ENCODE results near the gene CARD9.

Gene CARD9

DNA sequence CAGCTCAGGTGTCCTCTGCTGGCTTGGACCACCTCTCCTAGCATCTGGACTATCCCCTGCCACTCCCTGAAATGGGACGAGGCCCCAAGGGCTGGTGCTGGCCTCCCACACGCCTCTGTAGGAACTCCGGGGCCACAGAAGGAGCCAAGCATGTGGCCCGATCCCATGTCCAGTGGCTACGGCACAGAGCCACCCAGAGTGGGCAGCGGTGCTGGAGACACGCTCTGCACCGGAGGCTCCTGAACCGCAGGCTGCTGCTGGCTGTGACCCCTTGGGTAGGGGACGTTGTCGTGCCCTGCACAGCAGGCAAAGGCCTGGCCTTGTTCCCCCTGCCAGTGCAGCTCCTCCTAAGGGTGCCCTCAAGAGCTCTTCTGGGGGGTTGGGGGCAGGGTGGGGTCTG, 6.4 kb upstream of the CARD9 start:
- Mint-ChIP-seq H3K9me3 (no peaks in the 10 kb centered on the region), H3K27me3 (no peaks in the 10 kb centered on the region), H3K36me3 (ENCODE audit: low read depth) (peaks cover 16% of the 10 kb centered on the region), H3K4me3 (no peak overlapping the region), H3K4me1 (peaks cover 4% of the 10 kb centered on the region), H3K27ac (no peak overlapping the region)
- DNase-seq (no peak), ATAC-seq (no peak)

- H3K4me3 Mint-ChIP-seq: no peak overlapping the region
- H3K36me3 Mint-ChIP-seq (ENCODE audit: low read depth): peaks cover 14% of the 10 kb centered on the region
- ATAC-seq (no peak), DNase-seq (no peak)
- no peak overlapping the region for H3K27ac Mint-ChIP-seq
- H3K9me3 Mint-ChIP-seq: no peaks in the 10 kb centered on the region
- no peaks in the 10 kb centered on the region for H3K27me3 Mint-ChIP-seq
- no peaks in the 10 kb centered on the region for H3K4me1 Mint-ChIP-seq
These were observed 5.9 kb upstream of the CARD9 start for GRCh38 chr9:136379401-136379800.

DNA sequence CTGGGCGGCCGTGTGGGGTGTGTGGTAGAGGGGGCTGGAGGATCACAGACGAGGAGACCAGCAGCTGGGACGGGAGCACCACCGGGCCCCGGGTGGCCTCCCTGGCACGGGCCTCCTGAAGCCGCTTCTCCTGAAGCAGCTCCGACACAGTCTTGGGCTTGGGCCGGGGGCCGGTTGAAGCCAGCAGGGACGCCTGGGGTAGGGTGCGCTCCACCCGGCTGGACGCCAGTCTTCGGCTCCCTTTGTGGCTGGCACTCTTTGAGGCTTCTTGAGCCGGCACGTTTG, 5.5 kb upstream of the CARD9 start:
- Mint-ChIP-seq H3K36me3 (ENCODE audit: low read depth) (peaks cover 9% of the 10 kb centered on the region), H3K4me3 (no peak overlapping the region), H3K27ac (no peak overlapping the region), H3K27me3 (no peaks in the 10 kb centered on the region), H3K4me1 (no peaks in the 10 kb centered on the region), H3K9me3 (no peaks in the 10 kb centered on the region)
- DNase-seq: no peak
- ATAC-seq: no peak

DNA sequence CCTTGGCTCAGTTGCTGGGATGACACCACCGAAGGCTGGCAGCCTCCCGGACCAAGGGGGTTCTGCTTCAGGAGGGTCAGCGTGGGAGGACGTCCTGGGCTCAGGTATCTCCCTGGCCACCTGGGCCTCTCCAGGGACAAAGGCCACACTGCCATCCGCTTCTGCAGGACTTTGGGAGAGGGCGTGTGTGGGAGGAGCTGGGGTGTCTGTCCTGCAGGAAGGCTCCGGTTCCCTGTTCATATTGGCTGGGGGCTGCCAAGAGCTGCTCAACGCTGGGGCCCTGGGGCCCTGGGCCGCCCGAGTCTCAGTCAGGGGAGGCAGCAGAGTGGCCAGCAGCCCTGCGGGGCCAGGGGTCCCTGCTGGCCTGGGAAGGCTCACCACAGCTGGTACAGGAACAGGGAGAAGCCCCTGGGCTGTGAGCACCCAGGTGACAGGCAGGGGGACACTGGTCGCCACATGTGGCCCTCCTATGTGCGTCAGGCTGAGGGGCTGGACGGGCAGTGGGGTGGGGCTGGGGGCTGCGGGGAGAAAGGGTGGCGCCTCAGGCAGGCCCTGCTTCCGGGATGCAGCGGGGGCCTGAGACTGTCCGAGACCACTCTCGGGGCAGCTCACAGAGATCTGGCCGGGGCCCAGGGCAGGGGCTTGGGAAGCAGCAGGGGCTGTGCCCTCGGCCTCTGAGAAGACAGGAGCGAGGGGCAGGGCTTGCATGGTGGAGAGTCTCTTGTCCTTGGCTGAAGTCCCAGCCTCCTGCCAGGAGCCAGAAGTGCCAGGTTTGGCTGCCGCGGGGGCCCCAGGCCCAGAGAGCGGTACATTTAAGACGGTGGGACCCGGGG, 4.9 kb upstream of the CARD9 start:
- H3K27ac Mint-ChIP-seq: no peak overlapping the region
- H3K27me3 Mint-ChIP-seq: no peaks in the 10 kb centered on the region
- DNase-seq (no peak), ATAC-seq (no peak)
- H3K4me1 Mint-ChIP-seq: no peaks in the 10 kb centered on the region
- H3K36me3 Mint-ChIP-seq (ENCODE audit: low read depth): peaks cover 7% of the 10 kb centered on the region
- H3K4me3 Mint-ChIP-seq: no peak overlapping the region
- H3K9me3 Mint-ChIP-seq: no peaks in the 10 kb centered on the region

DNA sequence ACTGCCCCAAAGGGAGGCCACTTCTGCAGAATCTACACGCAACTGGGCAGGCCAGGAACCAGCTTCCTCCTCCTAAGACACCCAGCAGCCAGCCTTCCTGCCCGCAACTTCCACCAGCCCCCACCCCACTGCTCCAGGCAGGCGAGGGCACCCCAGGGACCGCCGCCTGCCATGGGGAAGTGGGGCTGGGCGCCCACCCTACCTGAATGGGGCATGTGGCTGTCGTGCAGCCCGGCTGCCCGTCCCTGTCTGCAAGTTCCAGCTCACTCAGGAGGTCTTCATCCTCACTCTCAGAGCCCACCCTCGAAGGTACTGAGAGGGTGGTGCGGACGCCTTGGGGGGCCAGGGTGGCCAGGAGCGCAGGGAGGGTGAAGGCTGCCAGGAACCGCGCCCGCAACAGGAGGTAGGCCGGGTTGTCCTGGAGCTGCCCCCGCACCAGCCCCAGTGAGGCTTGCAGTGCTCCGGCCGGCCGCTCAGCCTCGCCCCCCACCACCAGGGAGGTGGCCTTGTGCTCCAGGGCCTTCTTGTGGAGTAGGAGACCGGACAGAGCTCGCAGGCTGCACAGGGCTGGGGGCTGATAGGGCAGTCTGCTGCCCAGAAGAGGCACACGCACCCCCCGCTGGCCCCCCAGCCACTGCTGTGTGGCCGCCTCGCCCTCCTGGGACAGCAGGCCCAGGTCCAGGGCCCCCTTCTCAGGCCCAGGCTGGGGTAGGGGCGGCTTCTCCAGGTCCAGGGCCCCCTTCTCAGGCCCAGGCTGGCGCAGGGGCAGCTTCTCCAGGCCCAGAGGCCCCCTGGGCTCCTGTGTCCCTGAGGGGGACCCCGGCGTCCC, 4.1 kb upstream of the CARD9 start:
- H3K4me1 Mint-ChIP-seq: peaks cover 3% of the 10 kb centered on the region

GRCh38 chr9:136376457-136376856, 3.0 kb upstream of the CARD9 start:
- no peaks in the 10 kb centered on the region for H3K9me3 Mint-ChIP-seq
- no peak overlapping the region for H3K27ac Mint-ChIP-seq
- H3K36me3 Mint-ChIP-seq (ENCODE audit: low read depth): peaks cover 5% of the 10 kb centered on the region
- no peak for DNase-seq
- H3K4me1 Mint-ChIP-seq: peaks cover 3% of the 10 kb centered on the region
- no peak for ATAC-seq
- no peaks in the 10 kb centered on the region for H3K27me3 Mint-ChIP-seq
- no peak overlapping the region for H3K4me3 Mint-ChIP-seq

More for the DNA sequence above, 4.1 kb upstream of the CARD9 start:
- Mint-ChIP-seq H3K27ac (no peak overlapping the region), H3K9me3 (no peaks in the 10 kb centered on the region), H3K36me3 (ENCODE audit: low read depth) (peaks cover 7% of the 10 kb centered on the region), H3K27me3 (no peaks in the 10 kb centered on the region), H3K4me3 (no peak overlapping the region)
- DNase-seq (no peak), ATAC-seq (no peak)

DNA sequence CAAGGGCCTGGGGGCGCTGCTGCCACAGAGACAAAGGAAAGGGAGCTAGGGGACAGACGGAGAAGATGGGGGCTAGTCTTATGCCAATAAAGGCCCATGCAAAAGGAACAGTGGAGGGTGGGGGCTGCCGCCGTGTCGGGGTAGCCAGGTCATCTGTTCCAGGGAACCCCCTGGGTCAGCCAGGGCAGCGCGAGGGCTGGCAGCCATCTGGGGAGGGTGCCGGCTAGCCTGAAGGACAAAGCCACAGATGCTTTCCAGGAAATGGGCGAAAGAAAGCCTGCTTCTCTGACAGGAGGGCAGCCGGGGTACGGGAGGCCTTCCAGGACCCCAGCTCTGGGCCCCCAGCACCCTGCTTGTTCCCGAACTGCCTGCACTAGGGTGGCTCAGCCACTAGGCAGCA, 1.6 kb upstream of the CARD9 start:
- Mint-ChIP-seq H3K27me3 (no peaks in the 10 kb centered on the region), H3K36me3 (ENCODE audit: low read depth) (peaks cover 2% of the 10 kb centered on the region), H3K27ac (no peak overlapping the region), H3K9me3 (no peaks in the 10 kb centered on the region), H3K4me3 (no peak overlapping the region), H3K4me1 (peaks cover 3% of the 10 kb centered on the region)
- ATAC-seq: no peak
- DNase-seq: no peak

DNA sequence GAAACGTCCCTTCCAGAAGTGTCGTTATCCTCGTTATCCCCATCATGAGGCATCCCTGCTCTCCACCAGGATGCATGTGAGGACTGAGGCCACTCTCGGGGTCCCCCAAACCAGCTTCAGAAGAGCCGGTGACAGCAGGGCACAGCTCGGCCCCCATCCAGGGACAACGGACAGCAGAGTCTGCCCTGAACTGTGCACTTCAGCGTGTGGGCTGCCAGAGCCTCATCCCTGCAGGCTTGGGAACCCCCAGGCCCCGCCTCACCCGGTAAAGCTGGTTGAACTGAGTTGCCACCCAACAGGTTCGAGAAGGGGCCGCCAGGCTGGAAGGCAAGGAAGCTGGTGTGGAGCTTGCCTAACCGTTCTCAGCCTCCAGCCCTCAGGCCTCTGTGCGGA, 710 bp upstream of the CARD9 start:
- Mint-ChIP-seq H3K9me3 (no peaks in the 10 kb centered on the region), H3K27me3 (no peaks in the 10 kb centered on the region), H3K36me3 (ENCODE audit: low read depth) (peaks cover 2% of the 10 kb centered on the region), H3K4me3 (no peak overlapping the region), H3K27ac (no peak overlapping the region), H3K4me1 (peaks cover 3% of the 10 kb centered on the region)
- DNase-seq: no peak
- ATAC-seq: no peak

GRCh38 chr9:136372561-136373299, 739 bp downstream of the CARD9 start:
- Mint-ChIP-seq H3K9me3 (no peaks in the 10 kb centered on the region), H3K36me3 (ENCODE audit: low read depth) (peaks cover 2% of the 10 kb centered on the region), H3K4me3 (peak overlapping the region; percentile 52), H3K4me1 (peaks cover 3% of the 10 kb centered on the region), H3K27me3 (no peaks in the 10 kb centered on the region), H3K27ac (no peak overlapping the region)
- ATAC-seq (no peak), DNase-seq (peak; percentile 20)

GRCh38 chr9:136372006-136372405, 1.5 kb downstream of the CARD9 start:
- Mint-ChIP-seq H3K27ac (no peak overlapping the region), H3K36me3 (ENCODE audit: low read depth) (peaks cover 2% of the 10 kb centered on the region), H3K4me1 (peaks cover 3% of the 10 kb centered on the region), H3K27me3 (no peaks in the 10 kb centered on the region), H3K4me3 (no peak overlapping the region), H3K9me3 (no peaks in the 10 kb centered on the region)
- no peak for DNase-seq
- ATAC-seq: no peak

DNA sequence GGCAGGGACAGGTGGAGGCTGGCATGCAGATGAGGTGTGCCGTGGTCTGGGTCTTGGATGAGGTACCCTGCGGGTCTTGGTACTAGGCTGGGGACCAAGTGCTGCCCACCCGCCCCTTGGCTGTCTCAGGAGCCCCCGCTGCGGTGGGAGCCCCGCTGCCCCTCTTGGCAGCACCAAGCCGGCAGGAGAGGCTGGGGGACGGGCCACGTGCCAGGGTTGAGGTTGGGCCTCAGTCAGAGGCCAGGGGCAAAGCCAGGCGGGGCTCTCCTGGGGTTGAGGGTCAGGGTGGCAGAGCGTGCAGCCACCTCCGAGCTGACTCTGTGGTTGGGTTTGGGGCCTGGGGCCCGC, 2.0 kb downstream of the CARD9 start:
- Mint-ChIP-seq H3K4me1 (peaks cover 3% of the 10 kb centered on the region), H3K27ac (no peak overlapping the region), H3K4me3 (no peak overlapping the region), H3K36me3 (ENCODE audit: low read depth) (peaks cover 2% of the 10 kb centered on the region), H3K27me3 (no peaks in the 10 kb centered on the region), H3K9me3 (no peaks in the 10 kb centered on the region)
- ATAC-seq (no peak), DNase-seq (no peak)

GRCh38 chr9:136370687-136371532, 2.6 kb downstream of the CARD9 start:
- H3K4me1 Mint-ChIP-seq: peaks cover 3% of the 10 kb centered on the region
- no peaks in the 10 kb centered on the region for H3K9me3 Mint-ChIP-seq
- H3K27me3 Mint-ChIP-seq: no peaks in the 10 kb centered on the region
- no peak overlapping the region for H3K27ac Mint-ChIP-seq
- ATAC-seq: no peak
- H3K4me3 Mint-ChIP-seq: no peak overlapping the region
- H3K36me3 Mint-ChIP-seq (ENCODE audit: low read depth): peaks cover 2% of the 10 kb centered on the region
- no peak for DNase-seq

DNA sequence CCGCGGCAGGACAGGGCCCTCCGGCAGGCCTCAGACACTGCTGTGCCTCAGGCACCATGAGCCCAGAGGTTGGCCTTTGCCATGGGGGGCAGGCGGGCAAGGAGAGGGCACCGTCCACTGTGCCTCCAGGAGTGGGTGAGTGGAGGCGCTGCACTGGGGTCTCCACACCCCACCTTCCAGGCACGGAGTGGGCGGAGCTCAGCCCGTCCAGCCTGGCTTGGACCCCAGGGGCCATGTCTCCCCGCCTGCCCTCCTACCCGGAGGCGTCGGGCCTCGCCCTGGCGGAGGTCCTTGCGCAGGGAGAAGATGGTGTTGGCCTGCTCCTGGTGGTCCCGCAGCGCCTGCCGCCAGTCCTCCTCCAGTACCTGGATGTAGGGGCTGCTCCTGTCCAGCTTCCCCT, 3.4 kb downstream of the CARD9 start:
- ATAC-seq (no peak), DNase-seq (no peak)
- no peaks in the 10 kb centered on the region for H3K27me3 Mint-ChIP-seq
- peaks cover 3% of the 10 kb centered on the region for H3K4me1 Mint-ChIP-seq
- H3K36me3 Mint-ChIP-seq (ENCODE audit: low read depth): peaks cover 2% of the 10 kb centered on the region
- no peak overlapping the region for H3K4me3 Mint-ChIP-seq
- no peaks in the 10 kb centered on the region for H3K9me3 Mint-ChIP-seq
- no peak overlapping the region for H3K27ac Mint-ChIP-seq

DNA sequence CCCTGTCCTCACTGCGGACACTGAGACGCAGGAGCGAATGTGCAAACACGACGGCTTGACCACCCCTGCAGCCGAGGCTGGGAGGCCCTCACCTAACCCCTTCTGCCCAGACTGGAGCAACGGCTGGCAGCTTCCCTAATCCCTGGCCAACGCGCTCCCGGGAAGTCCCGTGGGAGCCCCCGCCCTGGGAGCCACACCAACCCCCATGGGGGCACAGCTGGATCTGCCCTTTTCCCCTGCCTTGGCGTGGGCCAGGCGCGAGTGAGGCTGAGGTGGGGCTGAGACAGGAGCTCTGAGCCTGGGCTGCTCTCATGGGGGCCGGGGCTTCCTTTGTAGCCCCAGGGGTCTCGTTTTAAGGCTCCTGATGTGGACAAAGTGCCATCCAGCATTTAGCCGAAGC, 5.3 kb downstream of the CARD9 start:
- Mint-ChIP-seq H3K4me3 (no peak overlapping the region), H3K27me3 (no peaks in the 10 kb centered on the region), H3K27ac (no peak overlapping the region), H3K9me3 (no peaks in the 10 kb centered on the region), H3K4me1 (peaks cover 5% of the 10 kb centered on the region), H3K36me3 (ENCODE audit: low read depth) (no peaks in the 10 kb centered on the region)
- ATAC-seq (no peak), DNase-seq (no peak)
